Sigmoid colon (tissue), 4 donors: Measurements from ENCODE around the gene FCHSD2.

ENCODE experiments used
- CTCF ChIP-seq, 4 experiments: fragments of 450-650 bp in 3 of 4; fragments of 200-600 bp in 1 of 4; IDR thresholded peaks; one replicate each; pipeline ENCODE4 v1.5.1; 2016 to 2019; ENCODE audit warnings: antibody characterized with exemption in 4 of 4, mild to moderate bottlenecking in 3 of 4, moderate library complexity in 2 of 4
- POLR2A ChIP-seq, 2 donors: fragments of 450-650 bp; IDR thresholded peaks; one replicate each; pipeline ENCODE4 v1.6.1; 2016; ENCODE audit warnings: antibody characterized with exemption in 2 of 2, mild to moderate bottlenecking in 2 of 2, moderate library complexity in 2 of 2
- POLR2AphosphoS5 ChIP-seq, 4 donors: sonication (generic); formaldehyde crosslinking; IDR thresholded peaks; one replicate each; pipeline ENCODE4 v1.6.1; 2017; ENCODE audit warnings: antibody characterized with exemption in 4 of 4

- TF ChIP-seq POLR2A (IDR thresholded peaks at IDR 0.05) (no peak), POLR2AphosphoS5 (IDR thresholded peaks at IDR 0.05) (no peak), CTCF (IDR thresholded peaks at IDR 0.05) (no peak)
Observed at GRCh38 chr11:73058989-73059674, 83.0 kb downstream of the FCHSD2 start.
